ENCODE measurements around the gene CYP4F12. TPM values are rescaled to one million over a fixed set of nuclear protein-coding genes. Genes with fewer than 3 reads are reported as not detected.
"Not testable (repeated sequence)": the region's sequence is repeated elsewhere in the genome, so short reads cannot be mapped to it uniquely, and the experiment has no call there.

The CYP4F12 gene
- total RNA-seq, 1 experiment from 2014 or later = 0.29 TPM

DNA sequence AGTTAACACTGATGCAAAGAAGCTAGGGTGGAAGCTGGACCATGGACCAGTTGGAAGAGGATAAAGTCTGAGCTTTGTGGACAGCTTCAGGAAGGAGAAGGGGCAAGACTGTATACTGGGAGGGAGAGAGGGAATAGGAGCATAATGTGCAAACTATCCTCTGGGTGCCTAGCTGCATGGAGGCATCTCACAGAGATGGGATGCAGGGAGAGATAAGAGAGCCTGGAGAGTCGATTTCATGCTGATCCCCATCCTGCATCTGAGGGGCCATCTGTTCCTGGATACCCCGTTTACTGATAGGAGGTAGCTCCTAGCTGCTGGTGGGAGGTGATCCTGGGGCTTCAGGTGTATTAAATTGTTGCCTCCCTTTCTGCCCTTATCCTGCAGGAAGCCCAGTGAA, 23.4 kb upstream of the CYP4F12 start:
- no peak for DNase-seq (ENCODE audit: low read depth)

DNA sequence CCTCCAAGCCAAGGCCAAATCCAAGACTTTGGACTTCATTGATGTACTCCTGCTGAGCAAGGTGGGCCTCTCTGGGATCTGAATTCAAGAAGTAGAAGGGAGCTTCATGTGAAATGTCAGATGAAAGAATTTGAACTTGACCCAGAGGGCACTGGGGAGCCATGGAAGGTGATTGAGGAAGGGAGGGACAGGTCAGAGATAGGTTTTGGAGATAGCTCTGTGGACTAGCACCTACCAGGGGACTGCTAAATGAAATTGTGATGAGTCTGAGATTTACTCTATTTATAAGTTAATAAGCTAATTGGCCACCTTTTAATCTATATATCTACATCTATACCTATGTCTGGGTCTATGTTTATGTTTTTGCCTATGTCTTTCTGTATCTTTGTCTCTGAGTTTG, 22.8 kb upstream of the CYP4F12 start:
- DNase-seq (ENCODE audit: low read depth) = not testable (repeated sequence)

DNA sequence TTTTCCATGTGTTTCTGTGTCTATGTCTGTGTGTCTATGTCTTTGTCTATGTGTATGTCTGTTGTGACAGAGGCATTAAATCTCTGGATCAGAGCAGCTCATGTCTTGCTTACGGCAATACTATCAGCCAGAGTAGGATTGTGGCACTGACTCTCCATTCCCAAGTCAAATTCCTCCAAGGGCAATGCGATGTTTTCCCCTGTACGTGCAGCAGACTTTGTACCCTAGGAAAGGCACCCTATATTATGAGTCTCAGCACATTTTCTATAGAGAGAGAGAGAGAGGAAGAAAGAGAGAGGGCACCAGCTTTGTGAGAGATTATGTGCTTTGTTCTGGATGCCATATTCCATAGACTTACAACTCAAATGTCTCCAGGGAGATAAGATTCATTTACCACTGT, 21.1 kb upstream of the CYP4F12 start:
- no peak for DNase-seq (ENCODE audit: low read depth)

- no peak for DNase-seq (ENCODE audit: low read depth)
Observed at GRCh38 chr19:15652559-15653278, 20.2 kb upstream of the CYP4F12 start.

GRCh38 chr19:15656467-15656866, 16.4 kb upstream of the CYP4F12 start:
- DNase-seq (ENCODE audit: low read depth) = no peak

DNA sequence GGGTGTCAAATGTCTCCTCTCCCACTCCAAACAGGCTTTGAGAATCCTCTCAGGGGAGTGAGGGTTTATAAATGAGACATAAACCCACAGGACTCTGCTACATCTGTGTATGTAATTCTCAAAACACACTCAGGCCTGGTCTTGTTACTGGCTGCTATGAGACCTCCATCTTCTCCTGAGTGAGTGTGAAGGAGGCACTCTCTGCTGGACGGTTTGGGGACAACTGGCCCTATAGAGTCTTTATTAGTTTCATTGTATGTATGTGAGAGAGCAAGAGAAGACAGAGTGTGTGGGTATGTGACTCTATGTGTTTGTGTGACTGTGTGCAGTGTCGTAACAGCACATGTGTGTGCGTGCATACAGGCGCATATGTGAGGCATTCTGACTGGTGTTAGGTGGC, 9.6 kb upstream of the CYP4F12 start:
- DNase-seq (ENCODE audit: low read depth) = no peak

GRCh38 chr19:15666186-15666585, 6.7 kb upstream of the CYP4F12 start:
- no peak for DNase-seq (ENCODE audit: low read depth)

DNA sequence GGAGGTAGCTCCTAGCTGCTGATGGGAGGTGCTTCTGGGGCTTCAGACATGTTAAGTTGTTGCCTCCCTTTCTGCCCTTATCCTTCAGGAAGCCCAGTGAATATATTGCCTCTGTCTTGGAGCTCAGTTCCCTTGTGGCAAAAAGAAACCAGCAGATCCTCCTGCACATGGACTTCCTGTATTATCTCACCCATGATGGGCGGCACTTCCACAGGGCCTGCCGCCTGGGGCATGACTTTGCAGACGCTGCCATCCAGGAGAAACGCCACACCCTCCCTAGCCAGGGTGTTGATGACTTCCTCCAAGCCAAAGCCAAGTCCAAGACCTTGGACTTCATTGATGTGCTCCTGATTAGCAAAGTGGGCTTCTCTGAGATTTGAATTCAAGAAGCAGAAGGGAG, 6.0 kb upstream of the CYP4F12 start:
- no peak for DNase-seq (ENCODE audit: low read depth)

DNA sequence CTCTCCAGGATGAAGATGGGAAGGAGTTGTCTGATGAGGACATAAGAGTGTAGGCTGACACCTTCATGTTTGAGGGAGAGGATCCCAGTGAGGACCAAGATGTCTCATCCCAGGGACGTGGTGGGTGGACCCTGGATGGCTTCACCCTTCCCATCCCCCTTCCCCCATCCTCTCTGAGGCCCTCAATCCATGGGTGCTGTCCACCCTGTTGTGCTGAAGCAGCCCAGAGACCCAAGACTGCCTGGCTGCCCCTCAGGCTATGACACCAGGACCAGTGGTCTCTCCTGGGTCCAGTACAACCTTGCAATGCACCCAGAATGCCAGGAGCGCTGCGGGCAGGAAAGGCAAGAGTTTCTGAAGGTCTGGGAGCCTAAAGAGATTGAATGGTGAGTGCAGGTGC, 3.4 kb upstream of the CYP4F12 start:
- no peak for DNase-seq (ENCODE audit: low read depth)

- no peak for DNase-seq (ENCODE audit: low read depth)
Observed at GRCh38 chr19:15669891-15670290, 3.0 kb upstream of the CYP4F12 start.

GRCh38 chr19:15671237-15671821, 1.6 kb upstream of the CYP4F12 start:
- no peak for DNase-seq (ENCODE audit: low read depth)

DNA sequence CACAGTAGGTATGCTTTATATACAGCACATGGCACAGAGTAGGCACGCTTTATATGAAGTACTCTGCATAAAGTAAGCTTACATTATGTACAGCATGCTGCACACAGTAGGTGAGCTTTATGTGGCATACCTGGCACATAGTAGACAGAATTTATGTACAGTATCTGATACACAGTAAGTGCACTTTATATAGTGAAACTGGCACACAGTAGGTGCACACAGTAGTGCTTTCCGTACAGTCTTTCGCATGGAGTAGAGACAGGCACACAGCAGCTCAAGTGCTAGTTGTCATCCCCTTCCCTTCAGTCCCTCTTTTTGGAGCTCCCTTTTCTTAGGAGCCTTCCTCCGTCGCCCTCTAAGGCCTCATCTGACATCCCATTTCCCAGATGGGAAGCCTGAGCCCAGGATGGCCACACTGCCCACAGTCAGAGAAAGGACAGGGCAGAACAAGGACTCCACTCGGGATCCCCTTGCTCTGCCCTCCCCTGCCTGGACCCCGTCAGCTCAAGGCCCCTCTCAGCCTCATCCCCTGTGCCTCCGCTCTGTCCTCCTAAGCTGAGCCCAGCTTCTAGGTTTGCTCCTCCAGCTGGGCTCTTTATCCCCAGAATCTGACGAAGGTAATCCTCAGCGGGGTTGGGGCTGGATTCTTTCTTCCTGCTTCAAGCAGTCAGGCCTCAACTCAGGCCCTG, 852 bp upstream of the CYP4F12 start:
- DNase-seq (ENCODE audit: low read depth) = no peak

DNA sequence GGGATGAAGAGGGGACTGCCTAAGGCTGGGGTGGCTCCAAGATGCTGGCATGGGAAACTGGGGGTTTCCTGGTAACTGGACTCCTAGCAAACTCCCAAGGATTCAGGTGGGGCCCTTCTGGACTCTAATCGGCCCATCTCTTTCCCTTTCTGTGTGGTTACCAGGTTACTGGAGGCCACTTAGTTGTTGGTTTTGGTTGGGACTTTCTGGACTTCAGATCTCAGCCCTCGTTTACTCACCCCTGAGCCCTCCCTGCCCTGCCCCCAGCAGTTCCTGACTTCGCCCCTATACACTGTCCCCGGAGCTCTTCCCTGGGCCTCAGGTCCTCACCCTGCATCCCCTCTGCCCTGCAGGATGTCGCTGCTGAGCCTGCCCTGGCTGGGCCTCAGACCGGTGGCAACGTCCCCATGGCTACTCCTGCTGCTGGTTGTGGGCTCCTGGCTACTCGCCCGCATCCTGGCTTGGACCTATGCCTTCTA, 328 bp downstream of the CYP4F12 start:
- peak; percentile 4 for DNase-seq (ENCODE audit: low read depth)

DNA sequence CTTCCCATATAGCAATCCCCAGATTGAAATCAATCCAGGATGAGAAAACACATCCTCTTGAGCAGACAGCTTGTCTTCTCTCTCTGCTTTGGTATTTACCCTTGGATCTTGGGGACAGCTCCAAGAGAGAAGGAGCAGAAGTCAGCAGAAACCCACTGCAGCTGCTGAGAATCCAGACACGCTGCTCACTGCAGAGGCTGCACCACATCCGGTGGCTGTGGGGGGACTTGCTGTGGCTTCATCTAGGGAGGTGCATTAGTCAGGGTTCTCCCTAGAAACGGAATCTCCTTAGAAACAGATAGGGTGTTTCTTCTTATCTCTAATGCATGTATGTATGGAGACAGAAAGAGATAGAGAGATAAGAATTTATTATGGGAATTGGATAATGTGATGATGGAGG, 2.7 kb downstream of the CYP4F12 start:
- peak; percentile 54 for DNase-seq (ENCODE audit: low read depth)

- DNase-seq (ENCODE audit: low read depth) = no peak
Observed at GRCh38 chr19:15679089-15679488, 6.2 kb downstream of the CYP4F12 start.

GRCh38 chr19:15679865-15680264, 7.0 kb downstream of the CYP4F12 start:
- not testable (repeated sequence) for DNase-seq (ENCODE audit: low read depth)

DNA sequence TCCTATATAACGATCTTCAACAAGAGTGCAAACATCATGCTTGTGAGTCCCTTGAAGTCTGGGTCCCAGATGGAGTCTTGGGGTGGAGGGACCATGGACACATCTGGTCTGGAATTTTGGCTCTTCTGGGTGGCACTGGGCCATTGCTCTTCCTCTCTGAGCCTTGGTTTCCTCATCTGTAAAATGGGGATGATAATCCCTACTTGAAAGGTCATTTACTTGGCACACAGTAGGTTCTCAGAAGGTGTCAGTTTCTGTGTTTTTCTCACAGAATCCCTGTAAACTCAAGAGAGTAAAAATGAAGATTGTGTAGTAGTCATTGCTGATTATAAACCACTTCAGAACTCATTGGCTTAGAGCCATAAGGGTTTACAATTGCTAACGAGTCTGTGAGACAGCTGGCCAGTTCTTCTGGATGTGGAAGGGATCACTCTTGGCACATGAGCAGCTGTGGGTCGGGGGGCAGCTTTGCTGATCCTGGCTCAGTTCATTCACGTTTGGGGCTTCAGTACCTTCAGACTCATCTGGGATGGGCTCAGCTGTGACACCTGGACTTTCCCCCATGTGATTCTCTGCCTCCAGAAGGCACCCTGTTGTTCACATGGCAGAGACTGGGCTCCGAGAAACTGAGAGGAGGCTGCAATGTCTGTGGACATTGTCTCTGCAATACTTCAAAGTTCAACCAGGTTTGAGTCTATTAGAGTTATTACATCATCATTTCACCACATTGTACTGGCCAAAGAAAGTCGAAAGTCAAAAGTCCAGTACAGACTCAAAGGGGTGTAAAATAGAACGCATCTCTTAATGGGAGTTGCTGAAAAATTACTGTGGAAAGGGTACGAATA, 7.8 kb downstream of the CYP4F12 start:
- no peak for DNase-seq (ENCODE audit: low read depth)

GRCh38 chr19:15683411-15683810, 10.5 kb downstream of the CYP4F12 start:
- DNase-seq (ENCODE audit: low read depth) = no peak

GRCh38 chr19:15684828-15685227, 11.9 kb downstream of the CYP4F12 start:
- no peak for DNase-seq (ENCODE audit: low read depth)

DNA sequence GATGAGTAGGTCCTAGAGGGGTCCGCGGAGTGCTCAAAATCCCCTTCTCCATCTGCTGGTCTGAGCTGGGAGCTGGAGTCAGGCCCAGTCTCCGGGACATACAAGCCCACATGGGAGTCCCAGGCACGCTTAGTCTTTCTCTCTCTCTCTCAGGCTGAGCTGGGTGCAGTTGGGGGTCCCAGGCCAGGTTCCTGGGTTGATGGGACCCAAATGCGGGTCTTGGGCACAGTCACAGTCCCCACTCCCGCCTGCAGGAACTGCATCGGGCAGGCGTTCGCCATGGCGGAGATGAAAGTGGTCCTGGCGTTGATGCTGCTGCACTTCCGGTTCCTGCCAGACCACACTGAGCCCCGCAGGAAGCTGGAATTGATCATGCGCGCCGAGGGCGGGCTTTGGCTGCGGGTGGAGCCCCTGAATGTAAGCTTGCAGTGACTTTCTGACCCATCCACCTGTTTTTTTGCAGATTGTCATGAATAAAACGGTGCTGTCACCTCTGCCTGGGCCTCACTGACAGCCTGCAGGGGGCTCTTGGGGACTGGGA, 23.8 kb downstream of the CYP4F12 start:
- peak; percentile 16 for DNase-seq (ENCODE audit: low read depth)

DNA sequence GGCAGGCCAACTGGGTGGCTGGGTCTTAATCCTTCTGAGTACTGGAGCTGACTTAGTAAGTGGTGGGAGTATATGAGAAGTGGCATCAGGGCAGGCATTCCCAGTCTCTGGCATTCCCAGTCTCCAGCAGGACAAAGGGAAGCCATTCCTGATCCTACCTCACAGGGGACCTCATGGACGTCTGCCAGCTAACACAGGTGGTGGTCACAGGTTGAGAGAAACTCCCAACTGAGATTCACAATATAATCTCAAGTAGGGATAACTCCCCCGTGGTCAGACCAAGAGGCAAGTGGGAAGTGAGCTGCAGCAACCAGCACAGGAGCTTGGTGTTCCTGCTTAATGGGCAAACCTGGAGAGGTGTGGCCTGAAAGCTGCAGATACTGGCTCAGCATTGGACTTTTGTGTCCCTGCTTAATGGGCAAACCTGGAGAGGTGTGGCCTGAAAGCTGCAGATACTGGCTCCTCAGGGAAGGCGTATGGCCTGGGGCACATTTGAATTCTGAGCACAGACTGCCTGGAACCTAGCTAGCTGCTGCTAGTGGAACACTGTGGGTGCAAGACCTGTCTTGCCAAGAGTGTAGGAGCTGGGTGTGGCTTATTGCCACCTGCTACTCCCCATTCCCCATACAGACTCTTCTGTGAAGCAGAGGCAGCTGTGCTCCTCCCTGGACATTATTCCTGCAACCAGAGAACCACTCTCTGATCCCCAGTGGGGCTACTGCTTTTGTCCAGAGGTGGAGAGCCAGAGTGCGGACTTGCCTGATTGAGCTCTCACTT, 29.1 kb downstream of the CYP4F12 start:
- DNase-seq (ENCODE audit: low read depth) = no peak

All from Daoy (cell line).